Hepatocyte (in vitro differentiated cells): ENCODE results near the gene RNF212B.

ENCODE experiments used
- CTCF ChIP-seq: fragments of 200-600 bp; sonication (generic); IDR thresholded peaks from 2 replicates; pipeline ENCODE4 v1.5.1; 2016; ENCODE audit warnings: antibody characterized with exemption, mild to moderate bottlenecking; ENCODE audit not compliant: poor library complexity
- EZH2 ChIP-seq: fragments of 200-600 bp; sonication (generic); IDR thresholded peaks from 2 replicates; pipeline ENCODE4 v1.6.1; 2016; ENCODE audit warnings: antibody characterized with exemption, mild to moderate bottlenecking, borderline replicate concordance

GRCh38 chr14:23275412-23275811 lies 37.7 kb downstream of the RNF212B start:
- TF ChIP-seq CTCF (no peak), EZH2 (no peak)
